GM21381 (cell line): ENCODE results near the gene CAMKV.
A peak's percentile ranks its signal among the peaks of the same experiment; 100 is the strongest.
"Not testable (repeated sequence)": the region's sequence is repeated elsewhere in the genome, so short reads cannot be mapped to it uniquely, and the experiment has no call there.

Source experiments
- ATAC-seq: cut with Tn5 transposase; IDR thresholded peaks from one replicate; pipeline ENCODE4 v1.9.1; 2021; ENCODE audit warnings: mild to moderate bottlenecking, moderate library complexity; ENCODE audit not compliant: unreplicated experiment

CAMKV gene

GRCh38 chr3:49856181-49857005 is 13.3 kb downstream of the CAMKV start, which contains the start of gene TRAIP:
Gene TRAIP (minus strand): TSS chr3:49856564. CDS start chr3:49856453, 111 bp downstream.
- ATAC-seq = peak; percentile 93

- ATAC-seq = no peak
These were observed 14.0 kb downstream of the CAMKV start for GRCh38 chr3:49855662-49856061.

GRCh38 chr3:49845694-49846093 is 24.0 kb downstream of the CAMKV start:
- ATAC-seq = no peak

- no peak for ATAC-seq
These were observed 25.1 kb downstream of the CAMKV start for GRCh38 chr3:49844464-49845183.

- no peak for ATAC-seq
These were observed 26.7 kb downstream of the CAMKV start for GRCh38 chr3:49842843-49843517.

GRCh38 chr3:49841806-49842205 is 27.9 kb downstream of the CAMKV start:
- no peak for ATAC-seq

- ATAC-seq = no peak
These were observed 28.5 kb downstream of the CAMKV start for GRCh38 chr3:49841126-49841696.

- ATAC-seq = no peak
These were observed 29.3 kb downstream of the CAMKV start for GRCh38 chr3:49840388-49840787.

- no peak for ATAC-seq
These were observed 30.4 kb downstream of the CAMKV start for GRCh38 chr3:49839193-49839809.

GRCh38 chr3:49831341-49831740 is 38.4 kb downstream of the CAMKV start:
- no peak for ATAC-seq

- ATAC-seq = no peak
These were observed 43.7 kb downstream of the CAMKV start for GRCh38 chr3:49826016-49826415.

GRCh38 chr3:49823131-49823530 is 46.6 kb downstream of the CAMKV start:
- not testable (repeated sequence) for ATAC-seq

GRCh38 chr3:49813497-49814174 is 56.1 kb downstream of the CAMKV start, which contains the start of gene UBA7:
Gene UBA7 (minus strand): TSS chr3:49813953. CDS start chr3:49813787, 166 bp downstream.
- ATAC-seq = peak; percentile 75

- ATAC-seq = no peak
These were observed 56.7 kb downstream of the CAMKV start for GRCh38 chr3:49812916-49813496.
